GM12865 (cell line): Measurements from ENCODE around the gene HLA-F.
A peak's percentile ranks its signal among the peaks of the same experiment; 100 is the strongest.

Experiments used
- DNase-seq: peaks from one replicate; pipeline ENCODE4 v3.0.0; 2010; ENCODE audit warnings: low read depth
- H3K4me3 ChIP-seq: 2 replicates; pipeline ENCODE4 v1.5.1; 2011; ENCODE audit warnings: mild to moderate bottlenecking, low read depth, low read length, control low read depth
- TF ChIP-seq, protein P1 (sequence below): IDR thresholded peaks from 2 replicates; pipeline ENCODE4 v1.5.1; 2011; ENCODE audit warnings: low read length, control low read depth, low read depth, inconsistent platforms; ENCODE audit not compliant: insufficient read depth; ENCODE audit errors: missing control alignments

HLA-F gene

DNA sequence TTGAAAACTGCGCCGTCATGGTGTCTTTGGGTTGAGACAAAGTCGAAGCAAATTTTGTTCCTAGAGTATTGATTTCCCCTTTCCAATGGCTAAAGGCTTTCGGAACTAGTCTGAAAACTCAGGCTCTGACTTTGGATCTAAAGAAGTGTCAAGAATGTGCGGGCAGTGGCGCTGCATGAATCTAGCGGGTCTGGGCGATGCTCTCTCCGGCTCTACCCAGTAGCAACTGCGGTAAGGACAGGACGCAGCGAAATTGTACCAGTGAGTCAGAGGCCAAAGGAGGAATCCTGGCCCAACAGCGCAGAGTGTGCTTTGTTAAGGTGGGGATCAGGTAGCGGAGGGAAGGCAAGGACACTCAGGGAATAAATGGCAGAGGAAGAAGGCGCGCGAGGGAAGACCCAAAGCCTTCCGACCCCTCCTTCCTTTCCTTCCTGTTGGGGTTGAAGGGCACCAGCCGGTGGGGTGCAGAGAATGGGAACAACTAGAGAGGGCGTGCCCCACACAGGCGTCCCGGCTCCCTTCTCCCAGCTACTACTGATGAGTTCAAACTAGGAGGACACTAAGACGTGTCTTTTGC lies 32.1 kb downstream of the HLA-F start:
- TF ChIP-seq, protein P1, sequence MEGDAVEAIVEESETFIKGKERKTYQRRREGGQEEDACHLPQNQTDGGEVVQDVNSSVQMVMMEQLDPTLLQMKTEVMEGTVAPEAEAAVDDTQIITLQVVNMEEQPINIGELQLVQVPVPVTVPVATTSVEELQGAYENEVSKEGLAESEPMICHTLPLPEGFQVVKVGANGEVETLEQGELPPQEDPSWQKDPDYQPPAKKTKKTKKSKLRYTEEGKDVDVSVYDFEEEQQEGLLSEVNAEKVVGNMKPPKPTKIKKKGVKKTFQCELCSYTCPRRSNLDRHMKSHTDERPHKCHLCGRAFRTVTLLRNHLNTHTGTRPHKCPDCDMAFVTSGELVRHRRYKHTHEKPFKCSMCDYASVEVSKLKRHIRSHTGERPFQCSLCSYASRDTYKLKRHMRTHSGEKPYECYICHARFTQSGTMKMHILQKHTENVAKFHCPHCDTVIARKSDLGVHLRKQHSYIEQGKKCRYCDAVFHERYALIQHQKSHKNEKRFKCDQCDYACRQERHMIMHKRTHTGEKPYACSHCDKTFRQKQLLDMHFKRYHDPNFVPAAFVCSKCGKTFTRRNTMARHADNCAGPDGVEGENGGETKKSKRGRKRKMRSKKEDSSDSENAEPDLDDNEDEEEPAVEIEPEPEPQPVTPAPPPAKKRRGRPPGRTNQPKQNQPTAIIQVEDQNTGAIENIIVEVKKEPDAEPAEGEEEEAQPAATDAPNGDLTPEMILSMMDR, result no peak
- DNase-seq, result no peak
- H3K4me3 ChIP-seq, result no peak overlapping the region

DNA sequence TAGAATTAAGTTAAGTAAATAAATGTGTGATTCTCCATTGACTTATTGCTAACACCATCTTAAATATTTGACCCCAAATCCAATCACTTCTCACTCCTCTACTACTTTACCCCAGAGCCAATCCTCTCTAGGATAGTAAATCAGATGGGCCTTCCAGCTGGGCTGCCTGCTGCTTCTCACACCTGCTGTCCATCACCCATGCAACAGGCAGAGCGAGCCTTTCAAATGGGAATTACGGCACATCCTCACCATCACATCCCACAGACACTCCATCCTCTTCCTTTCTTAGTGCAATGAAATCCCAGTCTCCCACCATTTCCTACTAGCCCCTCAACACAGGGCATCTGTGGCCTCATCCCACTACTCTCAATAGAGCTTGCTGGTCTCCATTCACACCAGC lies 34.0 kb downstream of the HLA-F start:
- no peak overlapping the region for H3K4me3 ChIP-seq
- TF ChIP-seq, protein P1, result no peak
- DNase-seq, result no peak

- TF ChIP-seq, protein P1, result no peak
- H3K4me3 ChIP-seq, result no peak overlapping the region
- no peak for DNase-seq
Observed at GRCh38 chr6:29757701-29758293, 34.6 kb downstream of the HLA-F start.

DNA sequence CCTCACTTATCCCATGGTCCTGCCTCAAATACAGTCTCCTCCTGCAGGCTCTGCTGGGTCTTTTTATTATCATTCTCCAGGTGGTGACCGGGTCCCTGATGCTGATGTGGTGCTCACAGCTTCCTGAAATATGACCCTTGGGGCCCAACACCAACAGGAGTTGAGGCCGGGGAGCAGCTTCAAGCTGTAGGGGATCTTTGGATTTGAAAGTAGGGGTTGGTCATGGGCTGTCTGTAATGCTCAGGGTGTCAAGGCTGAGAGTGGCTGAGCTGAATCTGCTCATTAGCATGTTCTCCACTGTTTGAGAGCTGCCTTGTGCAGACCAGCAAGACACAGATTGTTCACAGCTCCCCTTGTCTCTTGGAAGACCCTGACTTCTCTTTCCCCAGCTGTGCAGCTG lies 35.5 kb downstream of the HLA-F start:
- no peak overlapping the region for H3K4me3 ChIP-seq
- no peak for DNase-seq
- TF ChIP-seq, protein P1, result no peak

DNA sequence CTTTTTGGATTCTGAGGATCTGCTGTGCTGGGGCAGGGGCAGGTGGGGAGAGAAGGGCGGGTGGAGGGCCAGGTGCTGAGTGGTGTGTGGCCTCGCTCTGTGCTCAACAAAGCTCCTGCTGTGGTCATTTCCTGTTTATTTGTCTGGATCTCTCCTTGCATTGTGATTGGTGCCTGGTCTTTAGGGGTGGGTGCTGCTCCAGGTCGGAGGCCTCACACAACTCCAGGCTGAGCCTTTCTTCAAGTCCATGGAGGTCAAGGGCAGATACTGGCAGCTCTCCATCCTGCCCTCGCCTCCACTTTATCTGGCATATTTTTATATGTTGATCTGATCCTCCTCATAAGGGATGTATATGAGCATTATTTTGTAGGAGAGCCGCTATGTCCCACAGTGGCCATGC lies 36.2 kb downstream of the HLA-F start:
- TF ChIP-seq, protein P1, result no peak
- no peak for DNase-seq
- no peak overlapping the region for H3K4me3 ChIP-seq

DNA sequence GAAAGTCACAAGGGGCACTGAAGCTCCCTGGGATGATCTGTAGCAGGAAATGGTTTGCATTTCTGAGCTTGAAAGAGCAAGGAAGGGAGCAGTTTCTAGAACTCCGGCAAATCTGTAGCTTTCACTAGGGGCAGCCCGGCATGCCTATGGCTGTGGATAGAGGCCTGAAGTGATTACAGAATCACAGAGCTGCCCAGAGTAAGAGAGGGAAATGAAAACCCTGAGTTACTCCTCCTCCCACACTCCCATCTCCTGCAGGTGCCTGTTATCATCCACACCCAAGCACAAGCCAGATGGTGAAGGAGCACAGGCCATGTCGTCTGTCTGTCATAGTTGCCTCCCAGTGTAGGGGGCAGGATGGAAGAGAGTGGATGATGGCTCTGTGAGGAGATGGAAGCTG lies 37.1 kb downstream of the HLA-F start:
- no peak overlapping the region for H3K4me3 ChIP-seq
- TF ChIP-seq, protein P1, result no peak
- DNase-seq, result peak; percentile 40

GRCh38 chr6:29762051-29762450 lies 38.8 kb downstream of the HLA-F start:
- DNase-seq, result no peak

More at GRCh38 chr6:29762051-29762450, 38.8 kb downstream of the HLA-F start:
- no peak overlapping the region for H3K4me3 ChIP-seq
- TF ChIP-seq, protein P1, result no peak
